Large intestine (tissue), 12 donors: ENCODE measurements around the gene WDSUB1. TPM values are rescaled to one million over a fixed set of nuclear protein-coding genes. Genes with fewer than 3 reads are reported as not detected.
A peak's percentile ranks its signal among the peaks of the same experiment; 100 is the strongest.

Experiments used
- DNase-seq, 2 donors: peaks; one replicate each; pipeline versions ENCODE4 v3.0.0 to v3.0.0-alpha.2; 2013
- H3K27ac ChIP-seq: one replicate; pipeline ENCODE4 v1.5.1; 2013; ENCODE audit warnings: low read length
- H3K27me3 ChIP-seq: 2 replicates; pipeline ENCODE4 v1.6.1; 2013; ENCODE audit warnings: low read length; ENCODE audit not compliant: control insufficient read depth, insufficient read depth
- H3K36me3 ChIP-seq: 2 replicates; pipeline ENCODE4 v1.6.1; 2013; ENCODE audit warnings: low read length; ENCODE audit not compliant: control insufficient read depth, insufficient read depth
- H3K4me1 ChIP-seq: one replicate; pipeline ENCODE4 v1.6.1; 2013; ENCODE audit warnings: low read length; ENCODE audit not compliant: control insufficient read depth, insufficient read depth
- H3K4me3 ChIP-seq: one replicate; pipeline ENCODE4 v1.5.1; 2013; ENCODE audit warnings: low read length
- H3K9me3 ChIP-seq: one replicate; pipeline ENCODE4 v1.6.1; 2013; ENCODE audit warnings: mild to moderate bottlenecking, low read depth, low read length, moderate library complexity; ENCODE audit not compliant: control insufficient read depth
- WGBS: methylation state at CpG from one replicate; pipeline ENCODE4 v1.1.5; 2013; ENCODE audit warnings: low lambda C conversion rate; ENCODE audit not compliant: insufficient coverage; 5-methylcytosine and 5-hydroxymethylcytosine counted together
- long read RNA-seq, 11 donors: transcript quantifications; one replicate each; lab custom pipeline, GENCODE V29; 2026
- polyA plus RNA-seq: library from polyadenylated mRNA; unstranded; fragments of 120-200 nt; gene quantifications from one replicate; pipeline ENCODE4 v1.2.1, GENCODE V29; 2013

Gene WDSUB1, protein sequence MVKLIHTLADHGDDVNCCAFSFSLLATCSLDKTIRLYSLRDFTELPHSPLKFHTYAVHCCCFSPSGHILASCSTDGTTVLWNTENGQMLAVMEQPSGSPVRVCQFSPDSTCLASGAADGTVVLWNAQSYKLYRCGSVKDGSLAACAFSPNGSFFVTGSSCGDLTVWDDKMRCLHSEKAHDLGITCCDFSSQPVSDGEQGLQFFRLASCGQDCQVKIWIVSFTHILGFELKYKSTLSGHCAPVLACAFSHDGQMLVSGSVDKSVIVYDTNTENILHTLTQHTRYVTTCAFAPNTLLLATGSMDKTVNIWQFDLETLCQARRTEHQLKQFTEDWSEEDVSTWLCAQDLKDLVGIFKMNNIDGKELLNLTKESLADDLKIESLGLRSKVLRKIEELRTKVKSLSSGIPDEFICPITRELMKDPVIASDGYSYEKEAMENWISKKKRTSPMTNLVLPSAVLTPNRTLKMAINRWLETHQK
- 13.7 TPM for polyA plus RNA-seq
- long read RNA-seq, donor 1, partial matches to known transcripts: 0 of 1 reads
- long read RNA-seq, donor 1, other reads (novel, unspliced or antisense): 0 of 1 reads
- long read RNA-seq, donor 2, partial matches to known transcripts: 10 of 14 reads
- long read RNA-seq, donor 2, other reads (novel, unspliced or antisense): 0 of 14 reads
- long read RNA-seq, donor 3: 0 reads
- long read RNA-seq, donor 4: 0 reads
- long read RNA-seq, donor 5, partial matches to known transcripts: 6 of 9 reads
- long read RNA-seq, donor 5, other reads (novel, unspliced or antisense): 0 of 9 reads
- long read RNA-seq, donor 6, partial matches to known transcripts: 0 of 3 reads
- long read RNA-seq, donor 6, other reads (novel, unspliced or antisense): 0 of 3 reads
- long read RNA-seq, donor 7: 0 reads
- long read RNA-seq, donor 8, partial matches to known transcripts: 41 of 45 reads
- long read RNA-seq, donor 8, other reads (novel, unspliced or antisense): 0 of 45 reads
- long read RNA-seq, donor 9, partial matches to known transcripts: 0 of 3 reads
- long read RNA-seq, donor 9, other reads (novel, unspliced or antisense): 0 of 3 reads
- long read RNA-seq, donor 10, partial matches to known transcripts: 7 of 10 reads
- long read RNA-seq, donor 10, other reads (novel, unspliced or antisense): 0 of 10 reads
- long read RNA-seq, donor 11, transcript WDSUB1-202 (11 exons, 1,912 nt): major isoform, 5 of 5 reads
- long read RNA-seq, donor 11, partial matches to known transcripts: 0 of 5 reads
- long read RNA-seq, donor 11, other reads (novel, unspliced or antisense): 0 of 5 reads

DNA sequence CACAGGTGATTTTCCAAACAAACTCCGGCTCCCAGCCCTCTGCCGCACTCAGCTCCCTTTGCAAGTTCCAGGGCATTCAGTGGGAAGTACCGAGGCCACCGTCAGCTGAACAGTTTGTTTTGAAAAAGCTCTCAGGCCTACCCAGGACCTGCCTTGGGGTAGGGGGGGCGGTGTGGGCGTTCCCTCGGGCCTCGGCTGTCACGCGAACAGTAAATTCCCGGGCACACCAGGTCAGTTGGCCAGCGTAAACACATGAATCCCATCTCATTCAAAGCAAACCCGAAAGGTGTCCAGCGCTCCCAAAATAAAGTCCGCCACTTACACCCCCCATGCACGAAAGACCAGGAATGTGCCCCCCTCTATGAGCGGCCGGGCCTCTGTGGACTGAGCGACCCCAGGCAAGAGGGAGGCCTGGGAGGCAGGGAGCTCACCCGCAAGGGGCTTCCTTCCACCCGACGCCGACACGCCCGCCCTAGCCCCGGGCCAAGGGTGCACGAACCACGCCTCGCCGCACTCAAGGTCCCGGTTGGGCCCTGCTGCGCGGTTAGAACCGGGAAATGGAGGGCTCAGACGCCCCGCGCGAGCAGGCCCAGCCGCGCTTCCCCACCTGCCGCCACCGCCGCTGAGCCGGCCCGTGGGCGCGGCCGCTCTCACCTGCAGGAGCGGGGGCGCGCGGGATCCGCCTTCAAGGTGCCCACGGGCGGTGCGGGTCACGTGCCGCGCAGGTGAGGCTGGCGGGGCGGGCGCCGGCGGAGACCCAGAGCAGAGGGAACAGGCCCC, at the start of gene WDSUB1:
Gene WDSUB1, minus strand, starts transcription at position 775 of the 780 bp plus-strand sequence. CDS start 3,634 bp downstream, outside the sequence.
- no CpG with 5 or more reads among the region's 64 CpGs for WGBS
- peaks cover 9% of the 10 kb centered on the region for H3K4me1 ChIP-seq
- H3K9me3 ChIP-seq: no peaks in the 10 kb centered on the region
- H3K27me3 ChIP-seq: no peaks in the 10 kb centered on the region
- H3K36me3 ChIP-seq: peaks cover 4% of the 10 kb centered on the region
- DNase-seq: peak; percentile 47 to 81
- H3K4me3 ChIP-seq: peak within 1 kb of the TSS; percentile 97
- H3K27ac ChIP-seq: peak within 1 kb of the TSS; percentile 88

DNA sequence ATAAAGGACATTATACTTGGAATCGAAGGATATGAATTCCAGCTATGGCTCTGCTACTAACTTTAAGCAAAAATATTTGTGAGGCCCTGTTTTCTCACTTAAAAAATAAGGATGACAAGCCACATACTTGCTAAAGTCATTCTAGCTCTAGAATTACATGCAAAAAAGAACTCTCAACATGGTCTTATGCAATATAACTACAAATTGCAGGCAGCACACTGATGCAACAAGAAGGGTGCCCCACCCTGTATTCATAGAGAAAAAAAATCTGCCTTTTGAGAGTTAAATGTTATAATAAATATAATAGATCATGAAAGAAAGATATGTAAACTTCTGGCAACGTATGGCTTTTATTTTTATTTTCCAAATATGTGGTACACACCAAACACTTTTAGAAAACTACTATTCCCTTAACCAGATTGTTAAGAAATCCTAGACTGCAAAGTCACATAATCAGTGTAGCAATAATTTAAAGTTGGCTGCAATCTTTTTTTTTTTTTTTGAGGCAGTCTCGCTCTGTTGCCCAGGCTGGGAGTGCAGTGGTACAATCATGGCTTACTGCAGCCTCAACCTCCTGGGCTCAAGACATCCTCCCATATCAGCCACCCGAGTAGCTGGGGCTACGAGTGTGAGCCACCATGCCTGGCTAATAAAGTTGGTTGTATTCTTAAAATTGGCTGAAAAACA, 40.2 kb upstream of the WDSUB1 start:
- peaks cover 45% of the 10 kb centered on the region for H3K36me3 ChIP-seq
- H3K9me3 ChIP-seq: no peaks in the 10 kb centered on the region
- H3K4me1 ChIP-seq: no peaks in the 10 kb centered on the region
- no peaks in the 10 kb centered on the region for H3K27me3 ChIP-seq
- H3K27ac ChIP-seq: no peak overlapping the region
- peak in 1 of 2 donors; percentile 10 for DNase-seq
- WGBS: 75% methylated on average over 1 of the region's 5 CpGs
- H3K4me3 ChIP-seq: no peak overlapping the region

DNA sequence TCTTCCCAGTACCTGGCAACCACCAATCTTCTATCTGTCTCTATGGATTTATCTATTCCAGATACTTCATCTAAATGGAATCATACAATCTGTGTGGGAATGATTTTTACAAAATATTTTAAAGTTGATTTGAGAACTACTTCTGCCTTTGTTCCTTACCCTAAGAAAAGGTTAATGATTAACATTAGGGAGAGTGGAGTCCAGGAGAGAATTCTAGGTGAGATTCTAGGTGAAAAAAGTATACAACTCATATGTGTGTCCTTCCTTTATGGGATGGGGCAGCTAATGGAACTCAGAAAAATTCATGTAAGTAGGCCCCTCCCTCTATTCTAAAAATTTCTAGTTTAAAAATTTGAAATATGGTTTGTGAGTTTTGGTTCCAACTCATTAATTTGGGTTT, 35.9 kb upstream of the WDSUB1 start:
- Histone ChIP-seq H3K36me3 (peaks cover 39% of the 10 kb centered on the region), H3K9me3 (no peaks in the 10 kb centered on the region), H3K4me1 (no peaks in the 10 kb centered on the region), H3K4me3 (no peak overlapping the region), H3K27ac (no peak overlapping the region), H3K27me3 (no peaks in the 10 kb centered on the region)
- no peak for DNase-seq

DNA sequence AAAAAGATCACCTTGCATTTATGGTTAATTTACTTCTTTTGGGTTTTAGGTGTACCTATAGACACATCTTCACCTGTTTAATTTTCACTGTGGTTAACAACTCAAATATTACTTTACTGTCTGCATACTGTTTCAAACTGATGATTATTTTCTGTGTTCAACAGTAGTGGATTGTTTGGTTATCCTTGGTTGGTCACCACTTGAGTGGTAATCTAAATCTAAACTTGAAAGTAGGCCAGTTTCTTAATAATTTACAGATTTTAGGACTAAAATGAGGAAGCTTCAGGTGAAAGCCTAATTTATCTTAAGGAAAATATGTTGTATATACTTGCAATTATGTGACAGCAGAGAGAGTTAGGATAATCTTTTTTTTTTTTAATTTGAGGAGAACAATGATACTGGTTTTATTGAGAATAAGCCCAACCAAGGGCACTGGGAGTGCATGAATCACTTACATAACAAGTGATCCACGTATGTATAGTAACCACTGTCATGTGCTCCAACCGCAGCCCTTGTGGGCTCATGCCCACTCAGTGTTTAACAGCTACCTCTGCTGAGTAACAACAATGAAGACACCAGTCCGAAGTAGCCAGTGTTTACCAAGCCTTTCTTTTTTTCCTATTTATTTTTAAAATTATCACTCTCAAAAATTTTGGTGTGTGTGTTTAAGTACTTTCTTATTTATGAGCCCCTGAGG, 31.0 kb upstream of the WDSUB1 start:
- no peak overlapping the region for H3K27ac ChIP-seq
- no peaks in the 10 kb centered on the region for H3K4me1 ChIP-seq
- H3K4me3 ChIP-seq: no peak overlapping the region
- no peaks in the 10 kb centered on the region for H3K9me3 ChIP-seq
- no peak for DNase-seq
- peaks cover 30% of the 10 kb centered on the region for H3K36me3 ChIP-seq
- WGBS: no CpG with 5 or more reads among the region's 3 CpGs
- H3K27me3 ChIP-seq: no peaks in the 10 kb centered on the region

DNA sequence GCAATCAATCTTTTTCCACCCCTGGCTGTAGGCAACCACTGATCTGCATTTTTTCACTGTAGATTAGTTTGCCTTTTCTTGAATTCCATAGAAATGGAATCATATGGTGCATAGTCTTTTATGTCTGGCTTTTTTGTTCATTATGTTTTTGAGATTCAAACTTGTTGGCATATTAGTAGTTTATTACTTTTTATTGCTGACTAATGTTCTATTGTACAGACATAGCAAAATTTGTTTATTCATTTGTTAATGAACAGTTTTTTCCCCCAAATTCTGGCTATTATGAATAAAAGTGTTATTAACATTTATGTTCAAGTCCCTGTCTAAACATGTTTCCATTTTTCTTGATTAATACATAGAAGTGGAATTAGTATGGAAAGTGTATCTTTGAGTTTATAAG, 21.4 kb upstream of the WDSUB1 start:
- no peaks in the 10 kb centered on the region for H3K36me3 ChIP-seq
- no peak overlapping the region for H3K4me3 ChIP-seq
- H3K4me1 ChIP-seq: no peaks in the 10 kb centered on the region
- no peak overlapping the region for H3K27ac ChIP-seq
- peaks cover 4% of the 10 kb centered on the region for H3K9me3 ChIP-seq
- no peaks in the 10 kb centered on the region for H3K27me3 ChIP-seq
- DNase-seq: no peak

DNA sequence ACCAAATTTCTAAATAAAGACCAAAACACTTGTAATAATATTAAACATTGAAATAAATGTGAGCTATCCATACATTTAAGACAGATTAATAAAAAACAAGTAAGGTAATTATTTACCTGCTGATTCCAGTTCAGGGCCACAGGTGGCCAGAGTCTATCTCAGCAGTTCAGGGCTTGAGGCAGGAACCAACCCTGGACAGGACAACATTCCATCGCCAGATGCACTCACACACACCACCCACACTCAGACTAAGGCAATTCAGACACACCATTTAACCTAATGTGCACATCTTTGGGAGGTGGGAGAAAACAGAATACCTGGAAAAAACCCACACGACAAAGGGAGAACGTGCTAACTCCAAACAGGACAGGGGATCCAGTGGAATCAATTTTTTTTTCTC, 14.1 kb upstream of the WDSUB1 start:
- Histone ChIP-seq H3K9me3 (peaks cover 4% of the 10 kb centered on the region), H3K27ac (no peak overlapping the region), H3K4me1 (no peaks in the 10 kb centered on the region), H3K36me3 (no peaks in the 10 kb centered on the region), H3K4me3 (no peak overlapping the region), H3K27me3 (no peaks in the 10 kb centered on the region)
- WGBS: no CpG with 5 or more reads among the region's 3 CpGs
- peak in 1 of 2 donors; percentile 17 for DNase-seq

DNA sequence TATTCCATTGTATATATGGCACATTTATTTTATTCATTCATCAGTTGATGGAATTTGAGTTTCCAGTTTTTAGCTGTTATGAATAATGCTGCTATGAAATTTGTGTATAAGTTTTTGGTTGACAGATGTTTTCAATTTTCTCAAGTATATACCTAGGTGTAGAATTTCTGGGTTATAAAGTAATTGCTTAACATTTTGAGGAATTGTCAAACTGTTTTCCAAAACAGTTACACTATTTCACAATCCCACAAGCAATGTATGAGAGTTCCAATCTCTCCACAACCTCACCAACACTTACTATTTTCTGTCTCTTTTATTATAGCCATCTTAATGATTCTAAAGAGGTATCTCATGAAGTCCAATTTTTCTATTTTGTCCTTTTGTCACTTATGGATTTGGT, 12.5 kb upstream of the WDSUB1 start:
- Histone ChIP-seq H3K4me3 (no peak overlapping the region), H3K27ac (no peak overlapping the region), H3K4me1 (no peaks in the 10 kb centered on the region), H3K9me3 (no peaks in the 10 kb centered on the region), H3K27me3 (no peaks in the 10 kb centered on the region), H3K36me3 (no peaks in the 10 kb centered on the region)
- DNase-seq: no peak

DNA sequence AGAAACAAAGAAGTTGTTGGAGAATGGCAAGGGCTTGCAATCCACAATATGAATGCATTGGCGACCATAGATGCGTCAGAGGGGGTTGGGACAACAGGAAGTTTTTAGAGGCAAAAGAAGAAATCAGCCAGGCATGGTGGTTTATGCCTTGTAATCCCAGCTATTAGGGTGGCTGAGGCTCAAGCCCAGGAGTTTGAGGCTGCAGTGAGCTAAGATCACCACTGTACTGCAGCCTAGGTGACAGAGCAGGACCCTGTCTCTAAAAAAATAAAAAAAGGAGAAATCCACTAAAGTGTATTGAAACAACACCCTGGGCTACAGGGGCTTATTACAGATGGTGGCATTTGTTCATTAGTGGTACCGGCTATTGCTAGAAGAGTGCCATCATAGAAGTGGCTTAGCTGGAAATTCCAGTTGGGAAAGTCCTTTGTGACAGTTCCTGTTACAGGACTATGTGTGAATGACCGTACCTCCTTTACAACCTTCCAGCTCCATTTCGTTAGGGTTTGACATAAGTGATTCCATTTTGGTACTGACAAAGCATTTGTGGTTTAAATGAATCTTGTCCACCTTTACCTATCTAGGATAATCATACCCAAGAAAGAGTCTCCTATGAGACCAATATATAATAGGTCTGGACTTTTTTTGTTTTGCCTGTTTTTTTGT, 10.7 kb upstream of the WDSUB1 start:
- Histone ChIP-seq H3K27me3 (no peaks in the 10 kb centered on the region), H3K36me3 (no peaks in the 10 kb centered on the region), H3K4me3 (no peak overlapping the region), H3K4me1 (no peaks in the 10 kb centered on the region), H3K27ac (no peak overlapping the region), H3K9me3 (no peaks in the 10 kb centered on the region)
- no CpG with 5 or more reads among the region's 5 CpGs for WGBS
- DNase-seq: no peak

DNA sequence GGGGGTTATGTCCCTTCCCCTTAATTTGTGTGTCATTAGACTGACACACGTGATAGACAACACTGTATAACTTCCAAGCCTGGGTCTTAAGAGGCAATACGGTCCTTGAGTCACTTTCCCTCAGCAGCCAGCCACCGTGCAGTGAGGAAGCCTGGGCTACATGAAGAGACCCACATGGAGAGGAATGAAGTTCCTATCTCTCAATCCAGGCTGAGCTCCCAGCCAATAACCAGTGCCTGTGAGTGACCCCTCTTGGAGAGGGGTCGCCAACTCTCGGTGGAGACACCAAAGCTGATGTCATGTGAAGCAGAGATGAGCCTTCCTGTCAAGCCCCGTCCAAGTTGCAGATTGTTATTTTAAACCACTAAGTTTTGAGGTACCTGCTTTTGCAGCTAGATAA, 5.7 kb upstream of the WDSUB1 start:
- Histone ChIP-seq H3K36me3 (no peaks in the 10 kb centered on the region), H3K4me3 (no peak overlapping the region), H3K9me3 (no peaks in the 10 kb centered on the region), H3K4me1 (peaks cover 4% of the 10 kb centered on the region), H3K27ac (no peak overlapping the region), H3K27me3 (no peaks in the 10 kb centered on the region)
- WGBS: no CpG with 5 or more reads among the region's 6 CpGs
- DNase-seq: peak in 1 of 2 donors; percentile 9
